GM13977 (cell line): ENCODE data around the gene PDE1C.
"Not testable (repeated sequence)": the region's sequence is repeated elsewhere in the genome, so short reads cannot be mapped to it uniquely, and the experiment has no call there.

Experiments
- DNase-seq: peaks from one replicate; pipeline ENCODE4 v3.0.0; 2012; ENCODE audit warnings: low spot score
- CTCF ChIP-seq: IDR thresholded peaks from 2 replicates; pipeline ENCODE4 v1.5.1; 2012; ENCODE audit warnings: mild to moderate bottlenecking, control low read depth; ENCODE audit not compliant: insufficient read depth; ENCODE audit errors: extremely low read depth, missing control alignments
- in situ Hi-C: fragments of 300-500 bp; cut with MboI; formaldehyde crosslinking; loops from one replicate; pipeline ENCODE4 v1.12.0; 2022; ENCODE audit warnings: low sequenced_read_pairs, low pct_unique_long_range_greater_than_20kb, mixed read lengths, inconsistent platforms; ENCODE audit not compliant: unreplicated experiment

PDE1C gene

GRCh38 chr7:32078824-32079223 is 8.6 kb upstream of the PDE1C start:
- in situ Hi-C loops: no loop called here
- no peak for TF ChIP-seq CTCF
- DNase-seq: no peak

- in situ Hi-C loops: no loop called here
- no peak for DNase-seq
- TF ChIP-seq CTCF: no peak
Measured at GRCh38 chr7:32077806-32078205, 7.6 kb upstream of the PDE1C start.

GRCh38 chr7:32076802-32077201 is 6.6 kb upstream of the PDE1C start:
- DNase-seq, in situ Hi-C loops: not testable (repeated sequence)

- no peak for DNase-seq
- TF ChIP-seq CTCF: no peak
- in situ Hi-C loops: no loop called here
Measured at GRCh38 chr7:32075612-32076011, 5.4 kb upstream of the PDE1C start.

GRCh38 chr7:32074787-32075585 is 4.8 kb upstream of the PDE1C start:
- DNase-seq: no peak
- TF ChIP-seq CTCF: no peak
- in situ Hi-C loops: no loop called here

- DNase-seq: no peak
- in situ Hi-C loops: no loop called here
- TF ChIP-seq CTCF: no peak
Measured at GRCh38 chr7:32073533-32073932, 3.3 kb upstream of the PDE1C start.

- no peak for DNase-seq
- TF ChIP-seq CTCF: no peak
- in situ Hi-C loops: no loop called here
Measured at GRCh38 chr7:32072397-32072796, 2.2 kb upstream of the PDE1C start.
